ENCODE results near the gene EMC1.
A peak's percentile ranks its signal among the peaks of the same experiment; 100 is the strongest.

Gene EMC1

DNA sequence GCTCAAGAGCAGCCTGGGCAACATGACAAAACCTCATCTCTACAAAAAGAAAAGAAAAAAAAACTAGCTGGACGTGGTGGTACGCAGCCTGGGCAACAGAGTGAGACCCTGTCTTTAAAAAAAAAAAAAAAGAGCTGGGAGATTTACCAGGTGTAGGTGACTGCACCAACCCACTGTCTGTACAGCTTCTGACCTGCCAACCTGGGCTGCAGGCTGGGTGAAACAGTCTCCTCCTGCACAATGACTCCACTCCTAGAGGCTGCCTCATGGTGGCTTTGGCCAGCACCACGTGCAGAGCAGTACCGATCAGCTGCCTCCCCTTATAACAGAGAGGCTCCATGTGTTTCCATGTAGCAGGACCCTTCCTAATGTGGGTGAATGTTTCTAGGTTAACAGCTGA lies 4.0 kb upstream of the EMC1 start:
- no peak for TF ChIP-seq ZFX (IDR thresholded peaks at IDR 0.05; ENCODE audit: borderline replicate concordance)
- TF ChIP-seq CTCF (IDR thresholded peaks at IDR 0.05): no peak
- no peak overlapping the region for H3K27ac ChIP-seq

- no peak overlapping the region; the same call in 1 of the 2 replicates for H3K27ac ChIP-seq
- no peak for TF ChIP-seq ZFX (IDR thresholded peaks at IDR 0.05; ENCODE audit: borderline replicate concordance)
- TF ChIP-seq CTCF (IDR thresholded peaks at IDR 0.05): no peak
Observed at GRCh38 chr1:19254416-19254815, 3.1 kb upstream of the EMC1 start.

- no peak for TF ChIP-seq CTCF (IDR thresholded peaks at IDR 0.05)
- TF ChIP-seq ZFX (IDR thresholded peaks at IDR 0.05; ENCODE audit: borderline replicate concordance): no peak
- peak overlapping the region; percentile 93 for H3K27ac ChIP-seq
Observed at GRCh38 chr1:19250629-19251304, 557 bp downstream of the EMC1 start.

GRCh38 chr1:19240673-19241538 lies 10.4 kb downstream of the EMC1 start:
- no peak for TF ChIP-seq ZFX (IDR thresholded peaks at IDR 0.05; ENCODE audit: borderline replicate concordance)
- TF ChIP-seq CTCF (IDR thresholded peaks at IDR 0.05): peak; percentile 94
- no peak overlapping the region for H3K27ac ChIP-seq

GRCh38 chr1:19239876-19240275 lies 11.4 kb downstream of the EMC1 start:
- TF ChIP-seq CTCF (IDR thresholded peaks at IDR 0.05) (no peak), ZFX (IDR thresholded peaks at IDR 0.05; ENCODE audit: borderline replicate concordance) (no peak)
- H3K27ac ChIP-seq: no peak overlapping the region

DNA sequence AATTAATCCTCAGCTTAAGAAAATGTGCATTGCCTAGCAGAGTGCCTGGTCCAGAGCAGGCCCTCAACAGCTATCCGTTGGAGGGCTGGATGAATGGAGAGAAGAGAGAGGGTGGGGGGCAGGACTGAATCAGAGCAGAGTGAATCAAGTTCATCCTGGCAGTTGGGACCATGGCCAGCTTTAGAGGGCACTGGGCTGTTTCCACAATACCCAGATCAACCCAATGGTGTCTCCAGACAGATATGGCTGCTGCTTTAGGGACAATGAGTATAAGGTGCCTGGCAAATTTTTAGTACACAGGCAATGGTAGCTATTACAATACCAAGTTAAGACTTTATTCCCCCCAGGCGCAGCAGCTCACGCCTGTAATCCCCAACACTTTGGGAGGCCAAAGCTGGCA lies 17.1 kb downstream of the EMC1 start:
- no peak for TF ChIP-seq CTCF (IDR thresholded peaks at IDR 0.05)
- no peak for TF ChIP-seq ZFX (IDR thresholded peaks at IDR 0.05; ENCODE audit: borderline replicate concordance)
- no peak overlapping the region for H3K27ac ChIP-seq

GRCh38 chr1:19232524-19232846 lies 18.8 kb downstream of the EMC1 start:
- H3K27ac ChIP-seq: peak overlapping the region; percentile 55
- no peak for TF ChIP-seq ZFX (IDR thresholded peaks at IDR 0.05; ENCODE audit: borderline replicate concordance)
- peak; percentile 23; the same call in 1 of the 2 replicates for TF ChIP-seq CTCF (IDR thresholded peaks at IDR 0.05)

GRCh38 chr1:19231736-19232523 lies 19.4 kb downstream of the EMC1 start:
- peak overlapping the region; percentile 55 for H3K27ac ChIP-seq
